GM21390 (cell line): Measurements from ENCODE around the gene FOXK1.

ENCODE experiments used
- ATAC-seq: cut with Tn5 transposase; IDR thresholded peaks from one replicate; pipeline ENCODE4 v1.9.1; 2021; ENCODE audit not compliant: unreplicated experiment

Gene FOXK1

DNA sequence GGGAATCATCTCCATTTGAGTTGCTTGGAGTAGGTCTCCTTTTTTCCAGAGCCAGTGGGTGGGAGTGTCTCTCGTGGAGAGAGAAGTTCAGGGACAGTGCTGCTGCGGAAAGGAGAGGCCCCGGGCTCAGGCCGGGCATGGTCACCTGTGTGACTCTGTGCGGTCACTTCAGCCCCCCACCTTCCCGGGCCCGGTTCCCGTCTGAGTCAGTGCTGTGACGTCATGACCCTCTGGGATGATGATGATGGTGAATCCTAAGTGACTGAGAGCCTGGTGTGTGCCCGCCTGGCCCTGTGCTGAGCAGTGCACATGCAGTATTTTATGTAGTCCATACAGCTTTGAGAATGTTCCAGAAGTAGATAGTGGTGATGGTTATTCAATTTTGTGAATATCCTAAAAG is 60.8 kb downstream of the FOXK1 start:
- no peak for ATAC-seq

DNA sequence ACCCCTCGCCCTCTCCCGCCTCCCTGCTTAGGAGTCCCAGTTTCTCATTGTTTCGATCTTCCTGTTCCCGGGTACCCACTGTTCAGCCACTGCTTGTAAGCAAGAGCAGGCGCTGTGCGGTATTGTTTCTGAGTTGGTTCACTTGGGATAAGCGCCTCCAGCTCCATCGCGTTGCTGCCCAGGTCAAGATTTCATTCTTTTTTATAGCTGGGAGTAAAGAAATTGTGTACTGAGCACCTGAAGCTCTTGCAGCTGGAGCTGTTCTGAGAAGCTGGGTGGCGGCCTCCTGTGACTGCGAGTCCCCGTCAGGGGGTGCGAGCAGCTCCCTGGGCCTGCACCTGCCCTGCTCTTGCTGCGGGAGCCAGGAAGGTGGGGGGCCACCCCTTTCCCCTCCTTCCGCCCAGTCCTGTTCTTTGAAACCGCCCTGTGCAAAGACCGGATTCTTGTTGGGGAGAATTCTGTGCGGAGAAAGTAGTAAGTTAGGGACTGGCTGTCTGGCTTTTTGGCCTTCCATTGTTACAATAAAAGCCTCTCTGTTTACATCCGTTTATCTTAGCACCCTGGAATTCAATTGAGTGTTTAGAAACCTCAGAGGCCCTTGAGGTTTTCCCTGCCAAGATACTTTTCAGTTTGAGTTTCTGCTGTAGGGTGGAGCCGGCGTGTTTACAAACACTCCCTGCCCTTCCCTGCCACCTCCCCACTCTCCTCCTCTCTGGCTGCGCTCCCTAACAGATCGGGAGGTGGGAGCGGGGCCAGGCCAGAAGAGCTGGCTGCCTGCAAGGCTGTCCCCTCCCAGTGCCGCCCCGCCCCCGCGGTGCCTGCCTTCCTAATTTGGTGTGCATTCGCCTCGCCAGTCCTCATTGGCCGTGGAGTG is 62.5 kb downstream of the FOXK1 start:
- peak; percentile 73 for ATAC-seq

DNA sequence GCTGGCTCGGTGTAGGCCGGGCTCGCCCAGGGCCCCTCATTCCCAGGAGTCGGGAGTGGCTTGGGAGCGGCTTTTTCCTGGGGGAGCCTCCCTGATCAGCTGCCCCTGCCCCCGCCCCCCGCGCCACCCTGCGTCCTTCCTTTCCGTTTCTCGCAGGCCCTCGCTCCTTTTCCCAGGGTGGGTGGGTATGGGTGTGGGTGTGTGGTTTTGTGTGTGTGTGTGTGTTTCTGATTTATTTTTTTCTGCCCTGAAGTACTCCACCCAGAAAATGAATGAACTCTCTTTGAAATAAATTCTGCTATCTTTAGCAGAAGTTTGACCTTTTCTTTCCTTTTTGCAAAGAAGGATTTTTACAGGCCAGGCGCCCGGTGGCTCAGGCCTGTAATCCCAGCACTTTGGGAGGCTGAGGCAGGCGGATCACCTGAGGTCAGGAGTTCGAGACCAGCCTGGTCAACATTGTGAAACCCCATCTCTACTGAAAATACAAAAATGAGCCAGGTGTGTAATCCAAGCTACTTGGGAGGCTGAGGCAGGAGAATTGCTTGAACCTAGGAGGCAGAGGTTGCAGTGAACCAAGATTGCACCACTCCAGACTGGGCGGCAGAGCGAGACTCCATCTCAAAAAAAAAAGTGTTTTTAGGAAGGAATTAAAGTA is 63.3 kb downstream of the FOXK1 start:
- peak; percentile 21 for ATAC-seq

DNA sequence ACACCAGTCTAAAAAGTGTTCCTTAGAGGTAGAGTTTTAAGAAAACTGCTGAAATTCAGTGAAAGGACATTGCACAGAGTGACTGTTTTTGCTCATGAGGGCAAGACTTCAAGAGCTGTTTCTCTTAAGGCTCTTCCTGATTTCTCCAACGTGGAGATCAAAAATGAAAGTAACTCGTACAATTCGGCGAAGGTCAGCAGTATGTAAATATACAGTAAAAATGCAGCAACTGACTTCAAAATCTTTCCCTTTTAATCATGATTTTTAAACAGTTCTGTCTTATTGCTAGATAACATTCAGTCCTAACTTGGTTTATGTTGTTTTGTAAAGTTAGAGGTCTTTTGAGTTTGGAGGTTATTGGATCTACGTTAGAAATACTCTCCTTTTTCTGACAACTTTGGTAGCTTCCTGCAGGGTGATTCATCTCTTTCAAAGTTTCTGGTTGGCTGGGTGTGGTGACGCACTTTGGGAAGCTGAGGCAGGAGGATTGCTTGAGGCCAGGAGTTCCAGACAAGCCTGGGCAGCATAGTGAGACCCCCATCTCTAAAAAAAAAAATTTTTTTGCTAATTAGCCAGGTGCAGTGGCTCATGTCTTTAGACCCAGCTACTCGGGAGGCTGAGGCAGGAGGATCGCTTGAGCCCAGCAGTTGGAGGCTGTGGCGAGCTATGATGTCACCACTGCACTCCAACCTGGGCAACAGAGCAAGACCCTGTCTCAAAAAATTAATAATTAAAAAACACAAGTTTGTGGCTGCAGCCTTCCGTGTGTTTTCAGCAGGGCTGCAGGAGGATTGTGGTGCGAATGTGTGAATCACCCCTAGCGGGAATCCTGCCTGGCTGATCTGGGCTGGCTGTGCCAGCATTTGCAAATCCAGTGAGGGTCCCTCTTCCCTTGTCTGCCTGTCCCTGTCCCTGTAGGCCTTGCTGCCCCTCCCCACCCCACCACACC is 64.2 kb downstream of the FOXK1 start:
- ATAC-seq, result no peak

DNA sequence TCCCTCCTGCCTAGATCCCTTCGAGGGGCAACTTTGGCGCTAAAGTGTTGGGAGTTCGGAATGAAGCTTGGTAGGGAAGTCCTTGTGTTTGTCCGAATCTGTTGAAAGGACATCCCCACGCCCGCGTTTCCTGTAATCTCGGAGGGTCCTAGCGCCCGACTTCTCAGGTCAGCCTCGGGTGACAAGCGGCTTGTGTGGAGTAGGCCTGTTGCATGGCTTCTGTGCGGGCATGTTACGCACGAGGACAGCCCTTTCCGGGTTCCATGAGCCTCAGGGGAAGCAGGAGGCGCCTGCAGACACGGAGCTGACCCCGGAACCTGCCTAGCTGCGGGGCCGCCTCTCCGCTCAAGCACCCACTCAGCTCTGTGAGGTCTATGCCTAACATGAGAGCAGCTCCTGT is 64.9 kb downstream of the FOXK1 start:
- ATAC-seq, result no peak

DNA sequence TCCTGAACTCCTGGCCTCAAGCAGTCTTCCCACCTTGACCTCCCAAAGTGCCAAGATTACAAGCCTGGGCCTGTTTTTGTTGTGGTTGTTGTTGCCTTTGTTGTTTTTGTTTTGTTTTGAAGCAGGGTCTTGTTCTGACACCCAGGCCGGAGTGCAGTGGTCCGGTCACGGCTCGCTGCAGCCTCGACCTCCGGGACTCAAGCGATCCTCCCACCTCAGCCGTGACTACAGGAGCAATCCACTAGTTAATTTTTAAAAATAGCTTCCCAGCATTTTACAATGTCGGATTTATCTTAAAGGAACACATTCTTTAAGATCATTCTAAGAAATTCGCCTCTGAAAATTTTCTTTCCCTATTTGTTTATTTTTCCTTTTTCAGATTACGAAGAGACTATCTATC is 65.7 kb downstream of the FOXK1 start:
- no peak for ATAC-seq

DNA sequence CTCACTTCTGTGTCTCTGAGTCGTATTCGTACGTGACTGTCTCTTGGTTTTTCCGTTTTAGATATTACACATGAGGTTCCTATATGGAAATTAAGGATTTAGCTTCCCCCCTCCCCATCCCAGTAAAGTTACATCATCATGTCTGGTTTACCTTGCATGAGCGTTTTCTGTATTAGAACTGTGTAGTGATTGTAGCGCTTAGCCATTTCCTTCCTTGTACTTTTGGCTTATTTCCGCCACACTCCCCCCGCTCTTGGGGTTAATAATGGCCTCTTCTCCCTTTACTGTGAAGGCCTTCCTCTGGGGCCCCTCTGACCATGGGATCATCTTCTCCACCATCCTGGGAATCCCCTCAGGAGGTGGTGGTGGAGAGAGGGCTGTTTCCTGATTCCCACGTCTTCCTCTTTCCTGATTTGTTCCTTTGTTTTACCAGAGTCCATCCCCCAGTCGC is 66.2 kb downstream of the FOXK1 start:
- ATAC-seq, result no peak

DNA sequence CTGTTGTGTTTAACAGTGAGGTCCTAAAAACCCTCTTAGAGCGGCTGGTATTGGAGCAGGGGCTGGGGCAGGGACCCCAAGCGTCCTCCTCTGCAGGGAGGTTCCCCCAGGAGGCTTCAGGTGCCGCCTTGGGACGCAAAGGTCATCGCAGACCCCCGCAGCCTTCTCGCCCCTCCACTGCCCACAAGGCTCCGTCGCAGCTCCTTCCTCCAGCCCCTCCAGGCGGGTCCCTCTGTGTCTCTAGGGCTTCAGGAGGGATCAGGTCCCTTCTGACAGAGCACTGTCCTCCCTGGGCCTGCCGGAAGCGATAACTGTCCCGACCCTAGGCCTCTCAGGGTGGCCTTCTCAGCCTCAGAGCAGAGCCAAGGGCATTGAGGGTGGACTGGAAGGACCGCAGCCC is 67.3 kb downstream of the FOXK1 start:
- ATAC-seq, result no peak

DNA sequence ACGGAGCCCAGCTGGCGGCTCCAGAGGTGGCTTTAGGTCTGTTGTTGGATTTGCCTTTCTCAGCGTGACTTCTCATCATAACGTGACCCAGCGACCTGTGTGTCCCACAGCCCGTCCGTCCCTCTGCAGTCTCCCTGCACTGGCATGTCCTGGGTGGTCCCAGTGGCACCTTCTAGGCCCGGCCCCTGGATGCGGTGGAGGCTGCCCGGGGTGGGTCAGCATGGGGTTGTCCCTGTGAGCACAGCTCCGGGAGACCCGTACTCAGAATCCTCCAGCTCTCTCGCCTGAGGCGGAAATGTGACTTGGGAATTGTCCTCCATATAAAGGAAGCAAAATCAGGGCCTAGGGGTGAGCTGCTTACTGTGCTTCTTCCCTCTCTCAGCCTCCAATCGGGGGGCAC is 67.7 kb downstream of the FOXK1 start:
- no peak for ATAC-seq

DNA sequence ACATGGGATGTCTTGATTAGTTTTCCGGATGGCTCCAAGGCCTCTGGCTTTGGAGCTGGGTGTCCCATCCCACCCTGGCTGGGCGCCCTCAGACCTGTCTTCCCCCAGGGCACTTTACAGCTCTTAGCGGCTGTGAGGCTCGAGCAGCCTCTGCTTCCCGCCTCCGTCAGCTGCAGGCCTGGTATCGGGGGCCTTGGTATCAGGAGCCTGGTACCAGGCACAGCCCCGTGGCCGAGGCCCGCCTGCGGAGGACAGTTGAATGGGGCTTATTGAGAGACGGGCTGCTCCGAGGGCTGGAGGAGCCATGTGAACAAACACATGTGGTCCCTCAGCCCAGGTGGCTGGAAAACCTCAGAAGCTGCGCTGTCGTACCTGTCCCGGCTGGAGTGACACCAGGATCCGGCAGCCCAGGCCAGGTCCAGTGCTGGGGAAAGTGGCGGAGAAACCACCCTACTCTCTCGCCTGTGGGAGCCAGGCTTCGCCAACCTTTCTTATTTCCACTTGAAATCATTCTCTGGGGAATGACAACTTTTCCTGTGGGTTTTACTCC is 69.4 kb downstream of the FOXK1 start:
- no peak for ATAC-seq

DNA sequence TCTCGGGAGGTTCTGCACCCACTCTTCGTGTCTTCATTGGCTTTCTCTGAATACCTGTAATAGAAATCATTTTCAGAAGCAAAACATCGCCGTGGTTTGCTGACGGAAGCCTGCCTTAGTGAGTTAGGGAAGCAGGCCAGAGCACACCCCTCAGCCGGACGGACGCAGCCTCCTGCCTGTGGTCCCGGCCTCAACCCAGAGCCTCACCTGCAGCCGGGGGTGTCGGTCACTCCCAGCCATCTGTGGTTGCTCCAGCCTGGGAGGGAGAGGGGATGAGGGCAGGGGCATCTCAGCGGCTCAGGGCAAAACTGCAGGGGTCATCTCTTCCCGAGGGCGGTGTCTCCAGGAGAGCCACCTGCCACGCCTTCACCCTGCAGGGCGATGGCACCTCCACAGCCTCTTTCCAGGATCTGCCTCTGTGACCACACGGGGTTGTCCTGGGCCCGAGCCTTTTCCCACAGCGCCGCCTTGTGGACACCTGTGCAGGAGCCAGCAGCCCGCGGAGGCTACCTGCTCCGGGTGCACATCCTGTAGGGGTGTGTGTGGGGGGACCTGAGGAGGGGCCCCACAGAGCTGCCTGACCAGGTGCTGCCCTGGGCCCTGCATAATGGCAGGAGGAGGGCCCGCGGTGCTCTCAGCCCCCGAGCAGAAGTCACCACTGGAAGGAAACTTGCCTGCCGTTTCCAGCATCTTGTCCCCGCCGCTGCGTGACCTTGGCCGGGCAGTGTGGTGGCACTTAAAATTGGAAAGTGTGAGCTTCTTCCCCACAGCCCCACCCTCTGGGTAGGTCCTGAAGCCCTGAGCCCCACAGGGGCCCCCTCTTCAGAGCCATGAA is 71.7 kb downstream of the FOXK1 start:
- ATAC-seq, result peak; percentile 79

DNA sequence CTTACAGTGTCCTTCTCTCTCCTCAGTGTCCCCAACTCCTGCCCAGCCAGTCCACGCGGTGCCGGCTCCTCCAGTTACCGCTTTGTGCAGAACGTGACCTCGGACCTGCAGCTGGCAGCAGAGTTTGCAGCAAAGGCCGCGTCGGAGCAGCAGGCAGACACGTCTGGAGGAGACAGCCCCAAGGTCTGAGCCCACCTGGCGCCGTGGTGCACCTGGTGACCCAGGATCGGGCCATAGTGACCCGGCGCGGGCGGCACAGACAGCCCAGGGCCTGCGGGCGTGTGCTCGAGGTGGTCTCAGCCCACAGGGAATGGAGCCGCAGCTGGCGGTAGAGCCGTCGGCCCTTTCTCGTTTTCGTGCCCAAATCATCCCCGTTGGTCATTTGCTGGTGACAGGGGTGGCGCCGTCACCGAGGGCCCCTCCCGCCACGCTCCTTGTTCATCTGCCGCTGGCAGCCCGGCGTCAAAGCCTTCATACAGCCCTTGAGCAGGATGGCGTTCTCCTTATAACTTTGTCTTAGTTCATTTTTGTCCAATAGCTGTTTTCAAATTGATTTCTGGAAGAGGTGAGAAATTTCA is 72.4 kb downstream of the FOXK1 start:
- ATAC-seq, result no peak

DNA sequence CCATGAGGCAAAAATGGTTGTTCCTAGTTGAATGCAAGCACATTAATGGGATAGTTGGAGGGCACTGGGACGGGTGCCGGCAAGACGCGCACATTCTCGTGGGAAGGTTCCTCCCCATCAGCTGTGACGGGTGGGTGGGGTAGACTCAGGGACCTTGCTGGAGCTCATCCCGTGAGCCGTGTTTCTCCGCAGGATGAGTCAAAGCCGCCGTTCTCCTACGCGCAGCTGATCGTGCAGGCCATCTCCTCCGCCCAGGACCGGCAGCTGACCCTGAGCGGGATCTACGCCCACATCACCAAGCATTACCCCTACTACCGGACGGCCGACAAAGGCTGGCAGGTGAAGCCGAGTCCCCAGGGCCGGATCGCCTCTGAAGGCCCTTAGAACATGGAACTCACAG is 73.0 kb downstream of the FOXK1 start:
- no peak for ATAC-seq

DNA sequence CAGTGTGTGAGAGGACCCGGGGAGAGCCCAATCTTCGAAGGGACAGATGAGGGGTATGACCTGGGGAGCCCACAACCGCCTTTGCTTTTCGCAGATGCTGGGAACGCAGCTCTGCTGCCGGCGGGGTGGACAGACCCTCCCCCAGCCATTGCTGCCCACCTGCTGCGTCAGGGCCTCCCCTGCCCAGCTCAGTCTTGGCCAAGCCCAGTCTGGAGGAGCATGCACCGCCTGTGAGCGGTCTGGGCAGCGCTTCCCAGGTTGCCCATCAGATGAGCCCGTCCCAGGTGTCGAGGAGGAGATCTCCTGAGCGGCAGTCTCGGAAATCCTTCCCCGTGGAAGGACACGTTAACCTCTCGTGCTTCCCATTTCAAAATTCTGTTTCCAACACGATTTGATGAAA is 76.0 kb downstream of the FOXK1 start:
- no peak for ATAC-seq

DNA sequence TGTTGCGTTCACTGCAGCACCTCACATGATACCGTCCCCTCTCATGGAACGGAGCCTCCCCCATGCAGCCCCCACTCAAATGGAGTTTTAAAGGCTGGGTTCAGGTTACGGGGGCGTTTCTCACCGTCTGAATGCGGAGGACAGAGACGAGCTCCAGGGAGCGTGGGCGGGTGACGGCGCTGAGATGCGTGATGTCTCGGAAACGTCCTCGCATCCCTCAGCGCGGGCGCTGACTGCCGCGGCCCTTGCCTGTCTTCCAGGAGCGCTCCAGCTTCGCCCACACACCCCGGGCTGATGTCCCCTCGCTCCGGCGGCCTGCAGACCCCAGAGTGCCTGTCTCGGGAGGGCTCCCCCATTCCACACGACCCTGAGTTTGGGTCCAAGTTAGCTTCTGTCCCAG is 76.7 kb downstream of the FOXK1 start:
- ATAC-seq, result no peak

DNA sequence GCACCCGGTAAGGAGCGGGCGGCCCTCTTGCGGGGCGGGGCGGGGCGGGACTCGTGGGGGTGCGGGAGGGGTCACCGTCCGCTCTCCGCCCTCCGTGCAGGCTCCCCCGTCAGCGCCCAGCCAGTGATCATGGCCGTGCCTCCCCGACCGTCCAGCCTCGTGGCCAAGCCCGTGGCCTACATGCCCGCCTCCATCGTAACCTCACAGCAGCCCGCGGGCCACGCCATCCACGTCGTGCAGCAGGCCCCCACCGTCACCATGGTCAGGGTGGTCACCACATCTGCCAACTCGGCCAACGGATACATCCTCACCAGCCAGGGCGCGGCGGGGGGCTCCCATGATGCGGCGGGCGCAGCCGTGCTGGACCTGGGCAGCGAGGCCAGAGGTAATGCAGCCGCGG is 77.1 kb downstream of the FOXK1 start:
- ATAC-seq, result no peak

DNA sequence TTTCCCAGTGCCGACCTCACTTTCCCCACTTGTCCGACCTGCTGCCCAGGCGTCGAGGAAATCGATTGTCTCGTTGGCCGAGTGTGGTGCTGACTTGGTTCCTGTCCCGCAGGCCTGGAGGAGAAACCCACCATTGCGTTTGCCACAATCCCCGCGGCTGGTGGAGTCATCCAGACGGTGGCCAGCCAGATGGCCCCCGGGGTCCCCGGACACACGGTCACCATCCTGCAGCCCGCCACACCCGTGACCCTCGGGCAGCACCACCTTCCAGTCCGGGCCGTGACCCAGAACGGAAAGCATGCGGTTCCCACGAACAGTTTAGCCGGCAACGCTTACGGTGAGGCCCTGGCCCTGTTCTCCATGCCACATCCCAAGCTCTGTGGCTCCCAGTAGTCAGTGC is 78.9 kb downstream of the FOXK1 start:
- ATAC-seq, result no peak

DNA sequence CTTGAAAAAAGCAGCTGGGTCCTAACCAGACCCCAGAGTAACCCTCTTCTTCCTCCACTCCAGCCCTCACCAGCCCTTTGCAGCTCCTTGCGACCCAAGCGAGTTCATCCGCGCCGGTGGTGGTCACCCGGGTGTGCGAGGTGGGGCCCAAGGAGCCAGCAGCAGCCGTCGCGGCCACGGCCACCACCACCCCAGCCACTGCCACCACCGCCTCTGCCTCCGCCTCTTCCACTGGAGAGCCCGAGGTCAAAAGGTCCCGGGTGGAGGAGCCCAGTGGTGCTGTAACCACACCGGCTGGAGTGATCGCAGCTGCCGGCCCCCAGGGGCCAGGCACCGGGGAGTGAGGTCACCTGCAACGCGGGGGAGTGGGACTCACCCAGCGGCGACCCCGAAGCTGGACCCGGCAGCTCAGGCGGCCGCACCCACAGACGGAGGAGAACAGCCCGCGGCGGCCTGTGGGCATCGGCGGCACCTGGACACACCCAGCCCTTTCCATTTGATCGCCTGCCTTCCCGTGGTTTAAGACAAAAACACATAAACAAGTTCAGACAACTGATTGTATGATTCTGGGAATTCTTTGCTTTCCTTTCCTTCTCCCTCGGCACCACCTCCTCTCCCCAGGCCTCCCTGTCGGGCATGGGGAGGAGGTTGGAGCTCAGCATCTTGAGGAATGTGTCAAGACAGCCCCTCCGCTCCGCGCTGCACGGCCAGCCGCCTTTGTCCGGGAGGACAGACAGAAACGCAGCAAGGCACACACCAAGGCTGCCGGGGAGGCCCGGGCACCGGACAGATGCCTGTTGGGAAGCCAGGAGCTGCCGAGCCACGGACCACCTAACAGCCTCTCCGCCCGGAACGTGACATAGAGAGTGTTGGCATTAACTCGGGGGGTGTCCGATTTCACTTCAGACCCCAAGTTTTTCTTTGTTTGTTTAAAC is 80.3 kb downstream of the FOXK1 start:
- ATAC-seq, result no peak
